Liver (tissue), 9 donors: Measurements from ENCODE around the gene TBX19. TPM values are rescaled to one million over a fixed set of nuclear protein-coding genes. Genes with fewer than 3 reads are reported as not detected.

ENCODE experiments used
- DNase-seq: peaks from one replicate; pipeline ENCODE4 v3.0.0-alpha.2; 2017; ENCODE audit warnings: low spot score
- H3K27ac ChIP-seq, 2 donors: one replicate each; pipeline ENCODE4 v1.7.0; 2013; ENCODE audit warnings: inconsistent platforms in 2 of 2, low read length in 2 of 2, control low read depth in 1 of 2, low read depth in 1 of 2, mild to moderate bottlenecking in 1 of 2
- H3K27me3 ChIP-seq, 4 donors: one replicate each; pipeline versions ENCODE4 v1.6.1 to v1.7.0; 2013; ENCODE audit warnings: low read length in 3 of 4, inconsistent platforms in 1 of 4, mild to moderate bottlenecking in 1 of 4, moderate library complexity in 1 of 4; ENCODE audit not compliant: control insufficient read depth in 4 of 4, insufficient read depth in 4 of 4
- H3K36me3 ChIP-seq, 4 donors: one replicate each; pipeline versions ENCODE4 v1.6.1 to v1.7.0; 2013; ENCODE audit warnings: low read length in 3 of 4, mild to moderate bottlenecking in 3 of 4, low read depth in 1 of 4, moderate library complexity in 1 of 4; ENCODE audit not compliant: control insufficient read depth in 4 of 4, insufficient read depth in 3 of 4
- H3K4me1 ChIP-seq, 4 donors: one replicate each; pipeline versions ENCODE4 v1.6.1 to v1.7.0; 2013; ENCODE audit warnings: low read length in 3 of 4, mild to moderate bottlenecking in 3 of 4, moderate library complexity in 1 of 4; ENCODE audit not compliant: control insufficient read depth in 4 of 4, insufficient read depth in 4 of 4
- H3K4me3 ChIP-seq, 3 donors: one replicate each; pipeline versions ENCODE4 v1.6.1 to v1.7.0; 2013; ENCODE audit warnings: low read length in 3 of 3, control low read depth in 1 of 3, low read depth in 1 of 3, mild to moderate bottlenecking in 1 of 3
- H3K9ac ChIP-seq, 2 donors: one replicate each; pipeline ENCODE4 v1.7.0; 2013; ENCODE audit warnings: low read length in 2 of 2, mild to moderate bottlenecking in 2 of 2, moderate library complexity in 2 of 2, control low read depth in 1 of 2, low read depth in 1 of 2
- H3K9me3 ChIP-seq, 4 donors: one replicate each; pipeline versions ENCODE4 v1.6.1 to v1.7.0; 2013; ENCODE audit warnings: low read length in 3 of 4; ENCODE audit not compliant: control insufficient read depth in 4 of 4
- ATF3 ChIP-seq: IDR thresholded peaks from 2 replicates; pipeline ENCODE4 v1.6.1; 2016; ENCODE audit warnings: antibody characterized with exemption
- CTCF ChIP-seq: fragments of 150-350 bp; IDR thresholded peaks from 2 replicates; pipeline ENCODE4 v1.5.1; 2017; ENCODE audit warnings: improper control_type of control experiment, low read depth, low read length; ENCODE audit not compliant: missing input control
- EGR1 ChIP-seq, 2 donors: IDR thresholded peaks; 2 replicates each; pipeline ENCODE4 v1.6.1; 2016 to 2018; ENCODE audit warnings: antibody characterized with exemption in 2 of 2, low read depth in 2 of 2
- FOXA1 ChIP-seq: IDR thresholded peaks from 2 replicates; pipeline ENCODE4 v1.6.1; 2016; ENCODE audit warnings: antibody characterized with exemption
- FOXA2 ChIP-seq: IDR thresholded peaks from 2 replicates; pipeline ENCODE4 v1.6.1; 2016; ENCODE audit warnings: antibody characterized with exemption
- GABPA ChIP-seq, 2 donors: IDR thresholded peaks in 1 of 2; conservative IDR thresholded peaks in 1 of 2; 2 replicates each; pipeline ENCODE4 v1.6.1; 2016; ENCODE audit warnings: antibody characterized with exemption in 2 of 2, mild to moderate bottlenecking in 1 of 2, moderate library complexity in 1 of 2
- HNF4G ChIP-seq: IDR thresholded peaks from 2 replicates; pipeline ENCODE4 v1.6.1; 2016; ENCODE audit warnings: antibody characterized with exemption
- JUND ChIP-seq, 2 donors: IDR thresholded peaks; 2 replicates each; pipeline ENCODE4 v1.6.1; 2016; ENCODE audit warnings: antibody characterized with exemption in 2 of 2
- MAX ChIP-seq: IDR thresholded peaks from 2 replicates; pipeline ENCODE4 v1.6.1; 2016; ENCODE audit warnings: antibody characterized with exemption
- RAD21 ChIP-seq, 2 donors: IDR thresholded peaks; 2 replicates each; pipeline ENCODE4 v1.6.1; 2016; ENCODE audit warnings: antibody characterized with exemption in 2 of 2, mild to moderate bottlenecking in 2 of 2
- REST ChIP-seq: IDR thresholded peaks from 2 replicates; pipeline ENCODE4 v1.6.1; 2016; ENCODE audit warnings: antibody characterized with exemption, mild to moderate bottlenecking
- RXRA ChIP-seq, 2 donors: IDR thresholded peaks; 2 replicates each; pipeline ENCODE4 v1.6.1; 2017 to 2018; ENCODE audit warnings: antibody characterized with exemption in 2 of 2, mild to moderate bottlenecking in 1 of 2
- SP1 ChIP-seq: IDR thresholded peaks from 2 replicates; pipeline ENCODE4 v1.6.1; 2018; ENCODE audit warnings: antibody characterized with exemption, mild to moderate bottlenecking
- TAF1 ChIP-seq: conservative IDR thresholded peaks from 2 replicates; pipeline ENCODE4 v1.6.1; 2016; ENCODE audit warnings: antibody characterized with exemption, mild to moderate bottlenecking
- YY1 ChIP-seq: IDR thresholded peaks from 2 replicates; pipeline ENCODE4 v1.6.1; 2016; ENCODE audit warnings: antibody characterized with exemption, mild to moderate bottlenecking
- WGBS: extraction: QIAGEN DNeasy Blood & Tissue Kit; methylation state at CpG from one replicate; pipeline ENCODE4 v1.1.7; 2013; 5-methylcytosine and 5-hydroxymethylcytosine counted together
- polyA plus RNA-seq, 2 donors: library from polyadenylated mRNA; stranded (reverse) in 1 of 2; unstranded in 1 of 2; fragments of 200-250 nt in 1 of 2; fragments of >200 nt in 1 of 2; fragmentation: Nextera tagmentation in 1 of 2; extraction: Ambion mirVana in 1 of 2; gene quantifications; one replicate each; pipeline versions ENCODE4 v1.2.1 to v1.2.3, GENCODE V29; 2013 to 2015
- total RNA-seq, 2 donors: library from RNA; depleted of rRNA; stranded (reverse); fragments of >200 nt; gene quantifications; one replicate each; pipeline ENCODE4 v1.2.3, GENCODE V29; 2014
- donor health status: healthy.
- donor health status: healthy.
- donor health status: healthy.
- donor health status: healthy.
- donor health status: healthy.

Gene TBX19
- total and polyA plus RNA-seq, 4 donors: 0.20 to 0.92 (median 0.37) TPM

GRCh38 chr1:168342572-168343280, 62.0 kb downstream of the TBX19 start:
- Histone ChIP-seq H3K9me3 (no peaks in the 10 kb centered on the region), H3K9ac (peak overlapping the region in 1 of 2 donors; percentile 62), H3K4me3 (peak overlapping the region in 1 of 3 donors; percentile 18), H3K27me3 (no peaks in the 10 kb centered on the region), H3K27ac (no peak overlapping the region), H3K4me1 (peaks cover 0 to 15% (median 13%) of the 10 kb centered on the region in 4 donors), H3K36me3 (no peaks in the 10 kb centered on the region)
- TF ChIP-seq RAD21 (IDR thresholded peaks at IDR 0.05) (peak; percentile 93 to 96), YY1 (no peak), CTCF (peak; percentile 87), FOXA1 (no peak), EGR1 (IDR thresholded peaks at IDR 0.05; ENCODE audit: low read depth in 2 of 2) (no peak), MAX (no peak), JUND (IDR thresholded peaks at IDR 0.05) (peak in 1 of 2 donors; percentile 56), SP1 (peak; percentile 13)
- peak; percentile 76 for DNase-seq
- WGBS: 12% methylated on average over 21 of the region's 21 CpGs

- Histone ChIP-seq H3K27ac (no peak overlapping the region), H3K36me3 (no peaks in the 10 kb centered on the region), H3K4me1 (peaks cover 0 to 15% (median 13%) of the 10 kb centered on the region in 4 donors), H3K4me3 (no peak overlapping the region), H3K27me3 (no peaks in the 10 kb centered on the region), H3K9ac (no peak overlapping the region), H3K9me3 (no peaks in the 10 kb centered on the region)
- TF ChIP-seq RAD21 (IDR thresholded peaks at IDR 0.05) (peak; percentile 19 to 23), SP1 (no peak)
- DNase-seq: no peak
- WGBS: 84% methylated on average over 6 of the region's 6 CpGs
Measured at GRCh38 chr1:168343566-168343965, 62.9 kb downstream of the TBX19 start.

- Histone ChIP-seq H3K36me3 (no peaks in the 10 kb centered on the region), H3K4me1 (peaks cover 0 to 15% (median 13%) of the 10 kb centered on the region in 4 donors), H3K27ac (peak overlapping the region in 1 of 2 donors; percentile 16), H3K4me3 (no peak overlapping the region), H3K27me3 (no peaks in the 10 kb centered on the region), H3K9ac (no peak overlapping the region), H3K9me3 (no peaks in the 10 kb centered on the region)
- WGBS: 44% methylated on average over 4 of the region's 4 CpGs
- no peak for DNase-seq
- TF ChIP-seq GABPA (IDR thresholded peaks at IDR 0.05 in 1 of 2, conservative IDR thresholded peaks at IDR 0.05 in 1 of 2) (no peak), SP1 (no peak), FOXA2 (no peak), HNF4G (no peak)
Measured at GRCh38 chr1:168344517-168344916, 63.8 kb downstream of the TBX19 start.

GRCh38 chr1:168345939-168346338, 65.3 kb downstream of the TBX19 start:
- no peaks in the 10 kb centered on the region for H3K36me3 ChIP-seq
- no peak overlapping the region for H3K4me3 ChIP-seq
- peaks cover 0 to 15% (median 13%) of the 10 kb centered on the region in 4 donors for H3K4me1 ChIP-seq
- no peak for DNase-seq
- H3K27ac ChIP-seq: no peak overlapping the region
- no peaks in the 10 kb centered on the region for H3K27me3 ChIP-seq
- no peak overlapping the region for H3K9ac ChIP-seq
- H3K9me3 ChIP-seq: no peaks in the 10 kb centered on the region
- 97% methylated on average over 1 of the region's 1 CpG for WGBS
- TF ChIP-seq RAD21 (IDR thresholded peaks at IDR 0.05) (no peak), REST (no peak), HNF4G (no peak), JUND (IDR thresholded peaks at IDR 0.05) (no peak), ATF3 (no peak), TAF1 (no peak), SP1 (no peak), RXRA (IDR thresholded peaks at IDR 0.05) (no peak)
